ENCODE measurements around the gene ADI1.

ADI1 gene

DNA sequence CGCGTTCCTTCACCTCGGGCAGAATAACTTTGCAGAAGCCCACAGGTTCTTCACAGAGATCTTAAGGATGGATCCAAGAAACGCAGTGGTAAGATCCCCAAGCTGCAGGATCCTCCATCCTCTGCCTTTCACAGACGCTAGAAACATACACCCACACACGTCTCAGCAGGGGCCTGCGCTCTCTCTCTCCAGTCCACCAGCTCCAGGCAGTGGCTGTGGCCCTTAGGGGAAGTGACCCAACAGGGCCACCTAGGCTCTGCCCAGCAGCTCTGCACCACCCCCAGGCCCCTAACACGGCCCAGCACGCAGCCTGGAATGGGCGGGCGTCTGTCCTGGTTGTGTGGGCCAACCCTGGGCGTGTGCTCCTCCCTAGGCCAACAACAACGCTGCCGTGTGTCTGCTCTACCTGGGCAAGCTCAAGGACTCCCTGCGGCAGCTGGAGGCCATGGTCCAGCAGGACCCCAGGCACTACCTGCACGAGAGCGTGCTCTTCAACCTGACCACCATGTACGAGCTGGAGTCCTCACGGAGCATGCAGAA is 40.4 kb downstream of the ADI1 start:
- peaks cover 22% of the 10 kb centered on the region for H3K36me3 ChIP-seq (ENCODE audit: control insufficient read depth, insufficient read depth, low read length)
- no peak overlapping the region for H3K4me3 ChIP-seq (ENCODE audit: extremely low read depth, insufficient read depth, low read length, poor library complexity, severe bottlenecking)
- no peak overlapping the region for H3K27ac ChIP-seq (ENCODE audit: low read depth, low read length, severe bottlenecking)
- H3K9me3 ChIP-seq (ENCODE audit: control insufficient read depth, low read length): no peaks in the 10 kb centered on the region
- no peaks in the 10 kb centered on the region for H3K4me1 ChIP-seq (ENCODE audit: control insufficient read depth, insufficient read depth, low read length, poor library complexity, severe bottlenecking)
- 94 to 95% methylated on average over 14 to 19 of the region's 19 CpGs for WGBS, 2 experiments (ENCODE audit: insufficient coverage in 2 of 2)

DNA sequence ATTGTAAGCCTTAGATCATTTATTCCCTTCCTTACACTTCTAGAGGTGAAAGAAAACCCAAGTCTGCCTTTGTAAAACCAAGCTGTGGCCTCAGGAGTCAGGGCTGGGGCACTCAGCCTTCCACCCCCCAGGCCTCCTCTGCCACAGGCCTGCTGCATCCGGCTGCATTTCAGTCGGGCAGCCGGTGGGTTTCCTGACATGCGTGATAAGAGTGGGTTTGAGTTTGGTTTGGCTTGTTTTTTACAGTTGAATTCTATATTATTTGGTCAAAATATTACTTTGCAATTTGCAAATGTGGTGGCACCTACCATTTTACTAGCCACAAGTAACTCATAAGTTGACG is 42.4 kb downstream of the ADI1 start:
- peak overlapping the region; percentile 36 for H3K27ac ChIP-seq (ENCODE audit: low read depth, low read length, severe bottlenecking)
- no peaks in the 10 kb centered on the region for H3K4me1 ChIP-seq (ENCODE audit: control insufficient read depth, insufficient read depth, low read length, poor library complexity, severe bottlenecking)
- no peak overlapping the region for H3K4me3 ChIP-seq (ENCODE audit: extremely low read depth, insufficient read depth, low read length, poor library complexity, severe bottlenecking)
- H3K9me3 ChIP-seq (ENCODE audit: control insufficient read depth, low read length): no peaks in the 10 kb centered on the region
- WGBS, 2 experiments (ENCODE audit: insufficient coverage in 2 of 2): no CpG with 5 or more reads among the region's 5 CpGs
- peaks cover 30% of the 10 kb centered on the region for H3K36me3 ChIP-seq (ENCODE audit: control insufficient read depth, insufficient read depth, low read length)

DNA sequence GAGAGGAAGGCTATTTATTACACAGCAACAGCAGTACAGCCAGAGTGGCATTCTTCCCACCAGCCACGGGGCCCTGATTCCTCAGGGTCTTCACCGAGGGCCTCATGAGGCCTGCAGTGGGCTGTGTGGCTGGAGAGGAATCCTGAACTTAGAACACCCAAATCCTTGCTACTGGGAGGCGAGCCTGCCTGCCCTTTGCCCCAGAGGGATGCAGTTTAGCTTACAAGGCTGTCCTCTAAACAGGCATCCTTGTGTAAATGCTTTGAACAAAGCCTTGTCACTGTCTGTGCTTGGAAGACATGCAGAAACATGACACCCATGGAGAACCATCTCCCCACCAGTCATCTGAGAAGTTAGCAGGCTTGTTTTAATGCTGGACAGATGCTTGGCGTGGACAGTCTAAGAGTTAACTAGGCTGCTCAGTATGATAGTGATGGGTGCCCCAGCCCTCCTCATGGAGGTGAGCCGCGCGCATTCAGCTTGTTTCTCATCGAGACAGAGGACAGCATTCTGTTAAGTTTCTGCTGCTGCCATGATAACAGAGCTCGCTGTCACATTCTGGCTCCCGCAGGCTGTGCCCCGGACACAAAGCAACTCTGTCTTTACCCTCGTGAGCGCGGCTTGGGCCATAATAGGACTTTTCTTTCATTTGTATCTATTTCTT is 42.9 kb downstream of the ADI1 start:
- H3K36me3 ChIP-seq (ENCODE audit: control insufficient read depth, insufficient read depth, low read length): peaks cover 34% of the 10 kb centered on the region
- WGBS, 2 experiments (ENCODE audit: insufficient coverage in 2 of 2): 84 to 87% methylated on average over 11 to 13 of the region's 14 CpGs
- no peak overlapping the region for H3K4me3 ChIP-seq (ENCODE audit: extremely low read depth, insufficient read depth, low read length, poor library complexity, severe bottlenecking)
- no peaks in the 10 kb centered on the region for H3K9me3 ChIP-seq (ENCODE audit: control insufficient read depth, low read length)
- H3K27ac ChIP-seq (ENCODE audit: low read depth, low read length, severe bottlenecking): peak overlapping the region; percentile 36
- no peaks in the 10 kb centered on the region for H3K4me1 ChIP-seq (ENCODE audit: control insufficient read depth, insufficient read depth, low read length, poor library complexity, severe bottlenecking)

DNA sequence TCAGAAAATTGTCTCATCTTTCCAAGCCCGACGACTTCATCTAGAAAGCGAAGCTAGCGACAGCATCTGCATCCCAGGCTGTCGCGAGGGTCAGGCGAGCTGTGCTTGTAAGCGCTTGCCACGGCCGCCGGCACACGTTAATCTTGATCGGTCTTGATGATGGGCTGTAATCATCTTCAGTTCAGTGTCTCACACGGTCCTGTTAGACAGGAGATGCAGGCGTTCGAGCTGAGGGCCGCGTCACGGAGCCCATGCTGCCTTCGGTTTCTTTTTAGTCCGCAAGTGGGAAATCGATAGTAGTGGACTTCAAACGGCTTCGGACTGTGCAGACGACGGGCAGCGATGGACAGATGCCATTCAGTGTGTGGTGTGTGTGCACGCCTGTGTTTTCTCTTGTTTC is 43.6 kb downstream of the ADI1 start:
- H3K36me3 ChIP-seq (ENCODE audit: control insufficient read depth, insufficient read depth, low read length): peaks cover 39% of the 10 kb centered on the region
- H3K4me1 ChIP-seq (ENCODE audit: control insufficient read depth, insufficient read depth, low read length, poor library complexity, severe bottlenecking): no peaks in the 10 kb centered on the region
- H3K27ac ChIP-seq (ENCODE audit: low read depth, low read length, severe bottlenecking): peak overlapping the region; percentile 36
- H3K4me3 ChIP-seq (ENCODE audit: extremely low read depth, insufficient read depth, low read length, poor library complexity, severe bottlenecking): no peak overlapping the region
- H3K9me3 ChIP-seq (ENCODE audit: control insufficient read depth, low read length): no peaks in the 10 kb centered on the region
- 92 to 97% methylated on average over 26 to 28 of the region's 28 CpGs for WGBS, 2 experiments (ENCODE audit: insufficient coverage in 2 of 2)

DNA sequence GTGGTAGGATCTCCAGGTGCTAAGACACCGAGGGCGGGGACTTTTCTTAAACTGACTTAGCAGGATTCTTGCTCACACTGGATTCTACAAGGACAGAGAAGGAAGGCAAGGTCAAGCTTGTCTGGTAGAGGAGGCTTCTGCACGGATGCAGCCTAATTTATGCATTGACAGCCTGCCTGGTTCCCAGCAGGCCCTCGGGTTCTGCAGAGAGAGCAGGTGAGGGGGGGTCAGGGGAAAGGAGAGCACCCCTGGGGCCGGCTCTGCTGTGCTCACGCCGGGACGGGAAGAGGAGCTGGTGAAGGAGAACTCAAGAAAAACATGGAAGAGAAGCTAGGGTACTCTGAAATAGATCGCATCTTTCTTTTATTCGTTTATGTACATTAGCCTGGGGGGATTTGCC is 46.4 kb downstream of the ADI1 start:
- H3K36me3 ChIP-seq (ENCODE audit: control insufficient read depth, insufficient read depth, low read length): peaks cover 33% of the 10 kb centered on the region
- WGBS, 2 experiments (ENCODE audit: insufficient coverage in 2 of 2): 63 to 72% methylated on average over 6 to 8 of the region's 10 CpGs
- H3K4me3 ChIP-seq (ENCODE audit: extremely low read depth, insufficient read depth, low read length, poor library complexity, severe bottlenecking): no peak overlapping the region
- no peak overlapping the region for H3K27ac ChIP-seq (ENCODE audit: low read depth, low read length, severe bottlenecking)
- peaks cover 10% of the 10 kb centered on the region for H3K4me1 ChIP-seq (ENCODE audit: control insufficient read depth, insufficient read depth, low read length, poor library complexity, severe bottlenecking)
- H3K9me3 ChIP-seq (ENCODE audit: control insufficient read depth, low read length): no peaks in the 10 kb centered on the region

DNA sequence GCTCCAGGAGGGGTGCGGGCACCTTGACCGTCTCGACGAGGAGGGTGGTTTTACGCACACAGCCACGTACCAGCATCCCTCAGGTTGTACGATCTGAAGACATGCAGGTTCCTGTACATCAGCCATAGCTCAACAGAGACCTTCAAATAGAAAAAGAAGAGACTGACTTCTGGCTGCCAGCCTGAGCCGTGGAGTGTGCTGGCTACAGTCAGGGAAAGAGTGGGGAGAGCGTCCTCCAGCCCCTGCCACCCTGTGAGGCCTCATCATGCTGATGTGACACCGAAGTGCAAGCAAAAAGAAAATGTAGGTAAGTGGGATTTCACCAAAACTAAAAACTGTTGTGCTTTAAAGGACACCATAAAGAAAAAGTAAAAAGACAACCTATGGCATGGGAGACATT is 47.0 kb downstream of the ADI1 start:
- 94 to 98% methylated on average over 8 to 10 of the region's 10 CpGs for WGBS, 2 experiments (ENCODE audit: insufficient coverage in 2 of 2)
- Histone ChIP-seq H3K27ac (ENCODE audit: low read depth, low read length, severe bottlenecking) (no peak overlapping the region), H3K4me1 (ENCODE audit: control insufficient read depth, insufficient read depth, low read length, poor library complexity, severe bottlenecking) (peaks cover 10% of the 10 kb centered on the region)

DNA sequence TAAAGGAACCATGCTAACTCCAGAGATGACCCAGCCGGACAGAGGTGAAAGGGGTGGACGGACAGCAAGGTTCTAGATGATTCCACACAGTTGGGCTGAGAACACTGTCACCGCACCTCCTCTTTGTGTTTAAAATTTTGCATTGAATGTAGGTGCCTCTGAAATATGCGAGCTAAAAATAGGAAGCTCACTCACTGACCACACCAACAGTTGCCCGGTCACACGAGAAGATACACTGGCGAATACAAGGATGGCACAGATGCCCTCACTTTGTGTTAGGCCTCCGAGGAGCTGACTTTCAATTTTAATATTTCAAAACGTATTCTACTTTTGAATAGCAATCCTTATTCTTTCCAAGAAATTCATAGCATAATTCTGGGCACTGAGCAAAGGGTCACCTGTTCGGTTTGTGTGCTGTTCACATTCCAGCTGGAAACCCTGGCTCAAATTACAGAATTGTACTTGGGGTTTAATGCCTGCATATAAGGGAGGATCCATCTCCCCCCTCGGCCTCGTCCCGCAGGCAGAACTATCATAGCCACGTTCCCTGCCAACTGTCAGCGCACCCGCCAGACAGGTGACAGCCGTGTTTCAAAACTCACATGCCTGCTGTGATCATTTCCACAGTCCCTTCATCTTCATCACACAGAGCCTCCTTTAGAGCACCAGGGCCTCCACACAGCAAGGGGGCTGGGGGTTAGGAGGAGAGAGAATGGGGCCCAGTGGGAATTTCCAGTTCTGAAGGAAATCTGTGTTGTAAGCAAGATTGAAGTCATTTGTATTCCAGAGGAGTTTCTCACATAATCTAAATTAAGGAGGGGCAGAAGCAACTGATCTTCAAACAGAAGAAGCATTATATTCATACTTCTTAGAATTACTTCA is 48.2 kb downstream of the ADI1 start:
- Histone ChIP-seq H3K9me3 (ENCODE audit: control insufficient read depth, low read length) (no peaks in the 10 kb centered on the region), H3K4me3 (ENCODE audit: extremely low read depth, insufficient read depth, low read length, poor library complexity, severe bottlenecking) (no peak overlapping the region), H3K27ac (ENCODE audit: low read depth, low read length, severe bottlenecking) (no peak overlapping the region), H3K4me1 (ENCODE audit: control insufficient read depth, insufficient read depth, low read length, poor library complexity, severe bottlenecking) (peaks cover 16% of the 10 kb centered on the region), H3K36me3 (ENCODE audit: control insufficient read depth, insufficient read depth, low read length) (peaks cover 44% of the 10 kb centered on the region)
- WGBS, 2 experiments (ENCODE audit: insufficient coverage in 2 of 2): 94 to 95% methylated on average over 11 to 16 of the region's 17 CpGs

More for the DNA sequence above, 47.0 kb downstream of the ADI1 start:
- Histone ChIP-seq H3K4me3 (ENCODE audit: extremely low read depth, insufficient read depth, low read length, poor library complexity, severe bottlenecking) (no peak overlapping the region), H3K36me3 (ENCODE audit: control insufficient read depth, insufficient read depth, low read length) (peaks cover 38% of the 10 kb centered on the region), H3K9me3 (ENCODE audit: control insufficient read depth, low read length) (no peaks in the 10 kb centered on the region)

DNA sequence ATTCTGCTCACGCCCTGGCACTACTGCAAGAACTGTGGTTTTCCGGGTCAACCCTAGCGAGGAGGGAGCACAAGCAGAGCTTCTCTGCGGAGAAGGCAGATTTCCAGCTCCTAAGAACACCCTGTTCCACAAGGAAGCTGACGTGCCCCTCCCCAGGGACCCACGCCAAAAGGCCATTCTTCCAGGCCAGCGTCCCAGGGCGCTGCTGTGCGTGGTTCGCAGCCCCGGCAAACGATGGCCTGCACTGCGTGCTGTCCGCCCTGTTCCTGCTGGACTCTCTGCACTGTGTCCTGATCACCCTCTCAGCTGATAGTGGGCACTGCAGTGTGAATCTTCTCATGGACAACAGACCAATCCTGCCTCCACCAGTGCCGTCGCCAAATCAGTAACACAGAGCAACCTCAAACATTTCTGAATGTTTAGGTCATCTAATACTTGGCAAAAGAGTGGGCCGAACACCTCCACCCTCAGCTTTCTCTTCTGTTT is 49.1 kb downstream of the ADI1 start:
- Histone ChIP-seq H3K36me3 (ENCODE audit: control insufficient read depth, insufficient read depth, low read length) (peaks cover 44% of the 10 kb centered on the region), H3K4me3 (ENCODE audit: extremely low read depth, insufficient read depth, low read length, poor library complexity, severe bottlenecking) (no peak overlapping the region), H3K9me3 (ENCODE audit: control insufficient read depth, low read length) (no peaks in the 10 kb centered on the region), H3K27ac (ENCODE audit: low read depth, low read length, severe bottlenecking) (no peak overlapping the region), H3K4me1 (ENCODE audit: control insufficient read depth, insufficient read depth, low read length, poor library complexity, severe bottlenecking) (peaks cover 25% of the 10 kb centered on the region)
- WGBS, 2 experiments (ENCODE audit: insufficient coverage in 2 of 2): 93 to 97% methylated on average over 14 to 15 of the region's 17 CpGs

DNA sequence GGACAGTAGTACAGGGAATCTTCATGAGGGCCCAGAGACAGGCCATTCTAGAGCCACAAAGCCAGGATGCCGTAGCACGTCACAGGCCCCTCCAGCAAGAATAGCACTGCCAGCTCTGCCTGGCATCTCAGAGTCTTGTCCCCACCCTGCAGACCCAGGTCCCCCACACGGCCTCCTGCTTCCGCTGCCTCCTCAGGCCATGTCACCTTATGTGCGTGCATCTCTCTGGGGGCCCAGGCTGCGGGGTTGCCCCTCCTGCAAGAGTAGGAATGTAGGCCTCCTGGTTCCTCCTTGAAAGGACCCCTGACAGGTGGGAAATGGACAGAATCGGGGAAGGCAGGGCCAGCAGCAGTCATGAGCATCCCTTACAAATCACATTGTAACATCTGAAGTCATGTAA is 49.8 kb downstream of the ADI1 start:
- Histone ChIP-seq H3K4me1 (ENCODE audit: control insufficient read depth, insufficient read depth, low read length, poor library complexity, severe bottlenecking) (peaks cover 31% of the 10 kb centered on the region), H3K36me3 (ENCODE audit: control insufficient read depth, insufficient read depth, low read length) (peaks cover 44% of the 10 kb centered on the region), H3K27ac (ENCODE audit: low read depth, low read length, severe bottlenecking) (no peak overlapping the region), H3K9me3 (ENCODE audit: control insufficient read depth, low read length) (no peaks in the 10 kb centered on the region), H3K4me3 (ENCODE audit: extremely low read depth, insufficient read depth, low read length, poor library complexity, severe bottlenecking) (no peak overlapping the region)
- WGBS, 2 experiments (ENCODE audit: insufficient coverage in 2 of 2): 91 to 97% methylated on average over 6 to 7 of the region's 7 CpGs

DNA sequence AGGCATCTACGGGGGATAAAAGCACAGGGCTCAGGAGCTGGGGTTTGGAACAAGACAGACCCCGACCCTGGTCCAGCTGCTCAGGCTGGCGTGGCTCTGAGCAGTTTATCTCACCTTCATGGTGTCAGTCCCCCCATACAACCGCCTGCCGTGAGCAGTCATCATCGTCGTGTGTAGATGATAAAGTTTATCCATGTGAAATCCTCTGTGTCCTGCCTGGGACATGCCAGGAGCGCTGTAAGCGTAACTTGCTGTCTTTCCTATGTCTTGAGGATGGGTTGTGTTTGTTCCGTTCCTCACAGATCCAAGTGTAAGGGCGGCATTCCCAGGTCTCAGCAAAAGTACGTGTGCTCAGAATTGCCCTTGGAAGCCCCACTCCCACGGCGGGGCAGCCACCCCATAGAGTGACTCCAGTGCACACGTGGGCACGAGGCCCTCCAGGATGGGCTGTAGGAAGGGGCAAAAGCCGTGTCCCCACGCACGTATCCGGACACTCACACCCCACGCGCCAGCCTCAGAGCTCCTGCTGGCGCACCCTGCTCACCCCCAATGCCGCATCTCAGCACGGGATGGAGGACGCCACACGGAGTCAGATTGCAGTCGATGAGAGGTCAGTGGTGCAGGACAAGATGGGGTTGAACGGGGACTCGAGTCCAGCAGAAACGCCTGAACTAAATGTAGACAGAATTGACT is 50.9 kb downstream of the ADI1 start:
- Histone ChIP-seq H3K36me3 (ENCODE audit: control insufficient read depth, insufficient read depth, low read length) (peaks cover 44% of the 10 kb centered on the region), H3K4me1 (ENCODE audit: control insufficient read depth, insufficient read depth, low read length, poor library complexity, severe bottlenecking) (peaks cover 31% of the 10 kb centered on the region), H3K9me3 (ENCODE audit: control insufficient read depth, low read length) (no peaks in the 10 kb centered on the region), H3K27ac (ENCODE audit: low read depth, low read length, severe bottlenecking) (no peak overlapping the region), H3K4me3 (ENCODE audit: extremely low read depth, insufficient read depth, low read length, poor library complexity, severe bottlenecking) (no peak overlapping the region)
- 93 to 96% methylated on average over 23 to 26 of the region's 31 CpGs for WGBS, 2 experiments (ENCODE audit: insufficient coverage in 2 of 2)
